GM20000 (cell line): ENCODE results near the gene WNT8A.

Experiments
- DNase-seq: peaks from one replicate; pipeline ENCODE4 v3.0.0; 2012; ENCODE audit warnings: low spot score
- CTCF ChIP-seq: IDR thresholded peaks from 2 replicates; pipeline ENCODE4 v1.5.1; 2012; ENCODE audit warnings: mild to moderate bottlenecking, control low read depth; ENCODE audit errors: extremely low read depth, missing control alignments

WNT8A gene

DNA sequence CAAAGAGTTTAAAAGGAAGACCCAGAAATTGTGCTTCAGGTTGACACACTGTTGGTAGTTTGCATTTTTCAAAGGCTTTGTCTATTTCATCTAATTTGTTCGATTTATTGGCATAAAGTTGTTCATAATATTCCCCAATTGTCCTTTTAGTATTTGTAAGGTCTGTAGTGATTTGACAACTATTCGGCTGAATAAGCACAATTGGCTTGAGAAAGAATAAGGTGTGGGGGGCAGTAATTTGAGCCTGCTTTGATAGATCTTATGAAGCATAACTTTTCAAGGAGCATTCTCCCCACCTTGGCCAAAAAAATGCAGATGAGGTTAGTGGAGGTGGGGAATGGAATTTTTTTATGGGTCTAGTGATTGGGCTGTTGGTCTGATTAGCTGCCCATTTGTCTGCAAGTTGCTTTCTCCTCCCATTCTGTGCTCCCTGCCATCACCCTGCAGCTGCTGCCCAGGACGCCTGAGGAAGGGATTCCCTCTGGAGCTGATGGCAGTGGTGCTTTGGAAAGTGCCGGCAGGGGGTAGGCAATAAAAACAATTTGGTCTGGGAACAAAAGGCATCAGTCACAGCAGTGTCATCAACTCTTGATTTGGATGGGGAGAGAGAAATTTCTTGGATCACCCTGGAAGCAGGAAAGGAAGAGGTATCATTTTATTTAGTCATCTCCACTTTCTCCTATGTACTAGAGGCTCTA is 26.6 kb downstream of the WNT8A start:
- DNase-seq = no peak
- no peak for TF ChIP-seq CTCF

GRCh38 chr5:138111181-138111580 is 27.3 kb downstream of the WNT8A start:
- TF ChIP-seq CTCF = no peak
- no peak for DNase-seq

- no peak for TF ChIP-seq CTCF
- DNase-seq = no peak
Measured at GRCh38 chr5:138111937-138112336, 28.1 kb downstream of the WNT8A start.

DNA sequence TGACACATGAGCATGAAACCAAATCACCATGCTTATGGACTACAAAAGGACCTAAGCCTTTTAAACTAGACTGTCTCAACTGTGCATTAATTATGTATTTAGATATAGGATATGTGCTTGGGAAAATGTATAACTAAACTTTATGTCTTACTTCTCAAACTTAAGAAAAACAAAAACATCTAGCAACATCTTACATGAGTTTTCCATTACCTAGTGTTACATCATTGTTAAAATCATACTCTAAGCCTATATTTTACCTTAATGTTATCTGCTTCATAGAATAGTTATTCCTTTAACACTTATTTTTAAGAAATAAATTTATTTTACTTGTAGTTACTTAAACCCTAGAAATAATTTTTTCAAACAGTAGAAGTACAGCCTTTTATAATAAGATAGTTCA is 31.4 kb downstream of the WNT8A start:
- no peak for DNase-seq
- TF ChIP-seq CTCF = no peak

DNA sequence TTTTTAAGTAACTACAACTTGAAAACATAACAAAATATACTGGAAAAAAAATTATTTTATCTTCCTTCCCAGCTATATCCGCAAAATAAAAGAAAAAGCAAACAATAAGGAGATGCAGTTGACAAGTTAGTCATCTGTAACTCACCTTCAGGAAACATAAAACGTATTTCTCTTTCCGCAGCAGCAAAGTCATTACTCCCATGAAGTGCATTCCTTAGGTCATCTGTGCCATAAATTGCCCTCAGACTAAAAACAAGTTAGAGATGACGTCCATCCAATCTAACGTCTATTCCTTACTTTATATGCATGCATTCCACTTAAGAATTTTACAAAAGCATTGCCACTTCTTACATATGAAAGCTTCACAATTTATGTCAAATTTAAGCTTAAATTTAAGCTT is 44.5 kb downstream of the WNT8A start:
- no peak for DNase-seq
- TF ChIP-seq CTCF = no peak

DNA sequence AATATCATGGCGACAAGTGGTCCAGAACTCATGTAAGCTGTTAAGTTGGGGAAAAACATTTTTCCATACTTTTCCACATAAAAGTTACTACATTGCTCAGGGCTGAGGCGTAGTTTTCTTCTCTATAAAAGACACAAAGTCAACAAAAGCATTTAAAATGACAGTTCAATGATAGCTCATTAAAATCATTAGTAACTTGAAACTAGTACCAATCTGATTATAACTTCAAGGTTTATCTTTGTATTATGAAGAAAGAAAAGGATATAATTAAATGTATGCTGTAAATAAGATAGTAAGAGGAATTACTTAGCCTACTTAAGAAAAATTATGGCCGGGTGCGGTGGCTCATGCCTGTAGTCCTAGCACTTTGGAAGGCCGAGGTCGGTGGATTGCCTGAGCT is 45.5 kb downstream of the WNT8A start:
- no peak for TF ChIP-seq CTCF
- no peak for DNase-seq

DNA sequence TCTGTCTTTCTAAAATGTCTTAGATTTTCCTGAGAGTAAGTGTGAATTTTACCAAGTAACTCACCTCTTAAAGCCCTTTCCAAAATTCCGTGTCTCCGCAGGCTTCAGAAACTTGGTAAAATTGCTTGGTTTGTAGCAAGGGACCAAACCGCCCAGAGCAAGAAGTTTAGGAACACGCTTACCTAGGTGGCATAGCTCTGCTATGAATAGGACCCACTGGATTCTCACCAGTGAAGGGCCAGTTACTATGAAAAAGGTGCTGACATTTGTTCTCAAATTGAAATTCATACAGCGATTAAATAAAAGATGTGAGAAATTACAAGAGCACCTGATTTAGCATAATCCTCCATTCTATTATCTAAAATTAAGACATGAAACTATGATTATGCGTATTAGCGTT is 48.7 kb downstream of the WNT8A start:
- TF ChIP-seq CTCF = no peak
- no peak for DNase-seq
